ENCODE data around the gene UGT1A3.
"Not testable (repeated sequence)": the region's sequence is repeated elsewhere in the genome, so short reads cannot be mapped to it uniquely, and the experiment has no call there.

UGT1A3 gene

GRCh38 chr2:233706720-233707119 lies 22.1 kb upstream of the UGT1A3 start:
- Histone ChIP-seq H3K27me3 (ENCODE audit: control insufficient read depth in 5 of 5, insufficient read depth in 4 of 5, low read length in 5 of 5) (no peaks in the 10 kb centered on the region), H3K27ac (ENCODE audit: low read depth, low read length) (no peak overlapping the region), H3K4me1 (ENCODE audit: control insufficient read depth in 5 of 5, insufficient read depth in 5 of 5, low read length in 5 of 5) (no peaks in the 10 kb centered on the region), H3K9ac (ENCODE audit: low read length in 5 of 5) (no peak overlapping the region), H3K9me3 (ENCODE audit: control insufficient read depth in 5 of 5, low read length in 5 of 5) (no peaks in the 10 kb centered on the region), H3K36me3 (ENCODE audit: control insufficient read depth in 5 of 5, insufficient read depth in 5 of 5, low read length in 5 of 5) (no peaks in the 10 kb centered on the region), H3K4me3 (ENCODE audit: low read depth in 1 of 5, low read length in 5 of 5) (no peak overlapping the region)

GRCh38 chr2:233707940-233708644 lies 20.8 kb upstream of the UGT1A3 start:
- H3K4me3 ChIP-seq (ENCODE audit: low read depth in 1 of 5, low read length in 5 of 5): no peak overlapping the region
- no peaks in the 10 kb centered on the region for H3K36me3 ChIP-seq (ENCODE audit: control insufficient read depth in 5 of 5, insufficient read depth in 5 of 5, low read length in 5 of 5)
- no peaks in the 10 kb centered on the region for H3K27me3 ChIP-seq (ENCODE audit: control insufficient read depth in 5 of 5, insufficient read depth in 4 of 5, low read length in 5 of 5)
- no peak overlapping the region for H3K9ac ChIP-seq (ENCODE audit: low read length in 5 of 5)
- no peak overlapping the region for H3K27ac ChIP-seq (ENCODE audit: low read depth, low read length)
- H3K4me1 ChIP-seq (ENCODE audit: control insufficient read depth in 5 of 5, insufficient read depth in 5 of 5, low read length in 5 of 5): no peaks in the 10 kb centered on the region
- no peaks in the 10 kb centered on the region for H3K9me3 ChIP-seq (ENCODE audit: control insufficient read depth in 5 of 5, low read length in 5 of 5)

- no peak overlapping the region for H3K4me3 ChIP-seq (ENCODE audit: low read depth in 1 of 5, low read length in 5 of 5)
- H3K27ac ChIP-seq (ENCODE audit: low read depth, low read length): no peak overlapping the region
- no peaks in the 10 kb centered on the region for H3K4me1 ChIP-seq (ENCODE audit: control insufficient read depth in 5 of 5, insufficient read depth in 5 of 5, low read length in 5 of 5)
- no peaks in the 10 kb centered on the region for H3K9me3 ChIP-seq (ENCODE audit: control insufficient read depth in 5 of 5, low read length in 5 of 5)
- H3K9ac ChIP-seq (ENCODE audit: low read length in 5 of 5): no peak overlapping the region
- H3K36me3 ChIP-seq (ENCODE audit: control insufficient read depth in 5 of 5, insufficient read depth in 5 of 5, low read length in 5 of 5): no peaks in the 10 kb centered on the region
- peaks cover 0 to 3% (median 0%) of the 10 kb centered on the region in 5 donors for H3K27me3 ChIP-seq (ENCODE audit: control insufficient read depth in 5 of 5, insufficient read depth in 4 of 5, low read length in 5 of 5)
Observed at GRCh38 chr2:233708942-233709341, 19.9 kb upstream of the UGT1A3 start.

GRCh38 chr2:233711312-233712008 lies 17.4 kb upstream of the UGT1A3 start:
- H3K27me3 ChIP-seq (ENCODE audit: control insufficient read depth in 5 of 5, insufficient read depth in 4 of 5, low read length in 5 of 5): peaks cover 0 to 3% (median 0%) of the 10 kb centered on the region in 5 donors
- H3K9ac ChIP-seq (ENCODE audit: low read length in 5 of 5): no peak overlapping the region
- H3K4me3 ChIP-seq (ENCODE audit: low read depth in 1 of 5, low read length in 5 of 5): no peak overlapping the region
- H3K36me3 ChIP-seq (ENCODE audit: control insufficient read depth in 5 of 5, insufficient read depth in 5 of 5, low read length in 5 of 5): no peaks in the 10 kb centered on the region
- H3K27ac ChIP-seq (ENCODE audit: low read depth, low read length): no peak overlapping the region
- H3K9me3 ChIP-seq (ENCODE audit: control insufficient read depth in 5 of 5, low read length in 5 of 5): no peaks in the 10 kb centered on the region
- H3K4me1 ChIP-seq (ENCODE audit: control insufficient read depth in 5 of 5, insufficient read depth in 5 of 5, low read length in 5 of 5): no peaks in the 10 kb centered on the region

GRCh38 chr2:233712611-233713261 lies 16.1 kb upstream of the UGT1A3 start, which contains the start of gene UGT1A5:
UGT1A5 (plus strand) TSS chr2:233712907; CDS start chr2:233712992, 85 bp downstream.
- H3K4me1 ChIP-seq (ENCODE audit: control insufficient read depth in 5 of 5, insufficient read depth in 5 of 5, low read length in 5 of 5): no peaks in the 10 kb centered on the region
- no peaks in the 10 kb centered on the region for H3K9me3 ChIP-seq (ENCODE audit: control insufficient read depth in 5 of 5, low read length in 5 of 5)

GRCh38 chr2:233713262-233713615 lies 15.6 kb upstream of the UGT1A3 start:
- Histone ChIP-seq H3K4me3 (ENCODE audit: low read depth in 1 of 5, low read length in 5 of 5) (no peak overlapping the region), H3K9ac (ENCODE audit: low read length in 5 of 5) (no peak overlapping the region), H3K4me1 (ENCODE audit: control insufficient read depth in 5 of 5, insufficient read depth in 5 of 5, low read length in 5 of 5) (no peaks in the 10 kb centered on the region), H3K27ac (ENCODE audit: low read depth, low read length) (no peak overlapping the region), H3K36me3 (ENCODE audit: control insufficient read depth in 5 of 5, insufficient read depth in 5 of 5, low read length in 5 of 5) (no peaks in the 10 kb centered on the region), H3K9me3 (ENCODE audit: control insufficient read depth in 5 of 5, low read length in 5 of 5) (no peaks in the 10 kb centered on the region), H3K27me3 (ENCODE audit: control insufficient read depth in 5 of 5, insufficient read depth in 4 of 5, low read length in 5 of 5) (peaks cover 0 to 4% (median 2%) of the 10 kb centered on the region in 5 donors)

More at GRCh38 chr2:233712611-233713261, 16.1 kb upstream of the UGT1A3 start, which contains the start of gene UGT1A5:
- no peak within 1 kb of the TSS for H3K27ac ChIP-seq (ENCODE audit: low read depth, low read length)
- H3K36me3 ChIP-seq (ENCODE audit: control insufficient read depth in 5 of 5, insufficient read depth in 5 of 5, low read length in 5 of 5): no peaks in the 10 kb centered on the region
- H3K4me3 ChIP-seq (ENCODE audit: low read depth in 1 of 5, low read length in 5 of 5): no peak within 1 kb of the TSS
- H3K27me3 ChIP-seq (ENCODE audit: control insufficient read depth in 5 of 5, insufficient read depth in 4 of 5, low read length in 5 of 5): peaks cover 0 to 4% (median 2%) of the 10 kb centered on the region in 5 donors
- no peak within 1 kb of the TSS for H3K9ac ChIP-seq (ENCODE audit: low read length in 5 of 5)

GRCh38 chr2:233714121-233714520 lies 14.7 kb upstream of the UGT1A3 start:
- H3K27ac ChIP-seq (ENCODE audit: low read depth, low read length): no peak overlapping the region
- H3K9me3 ChIP-seq (ENCODE audit: control insufficient read depth in 5 of 5, low read length in 5 of 5): no peaks in the 10 kb centered on the region
- no peaks in the 10 kb centered on the region for H3K4me1 ChIP-seq (ENCODE audit: control insufficient read depth in 5 of 5, insufficient read depth in 5 of 5, low read length in 5 of 5)
- H3K4me3 ChIP-seq (ENCODE audit: low read depth in 1 of 5, low read length in 5 of 5): no peak overlapping the region
- H3K27me3 ChIP-seq (ENCODE audit: control insufficient read depth in 5 of 5, insufficient read depth in 4 of 5, low read length in 5 of 5): peaks cover 0 to 4% (median 2%) of the 10 kb centered on the region in 5 donors
- no peak overlapping the region for H3K9ac ChIP-seq (ENCODE audit: low read length in 5 of 5)
- H3K36me3 ChIP-seq (ENCODE audit: control insufficient read depth in 5 of 5, insufficient read depth in 5 of 5, low read length in 5 of 5): no peaks in the 10 kb centered on the region

- no peaks in the 10 kb centered on the region for H3K9me3 ChIP-seq (ENCODE audit: control insufficient read depth in 5 of 5, low read length in 5 of 5)
- no peaks in the 10 kb centered on the region for H3K36me3 ChIP-seq (ENCODE audit: control insufficient read depth in 5 of 5, insufficient read depth in 5 of 5, low read length in 5 of 5)
- no peak within 1 kb of the TSS for H3K4me3 ChIP-seq (ENCODE audit: low read depth in 1 of 5, low read length in 5 of 5)
- peaks cover 0 to 4% (median 0%) of the 10 kb centered on the region in 5 donors for H3K27me3 ChIP-seq (ENCODE audit: control insufficient read depth in 5 of 5, insufficient read depth in 4 of 5, low read length in 5 of 5)
- no peaks in the 10 kb centered on the region for H3K4me1 ChIP-seq (ENCODE audit: control insufficient read depth in 5 of 5, insufficient read depth in 5 of 5, low read length in 5 of 5)
- no peak within 1 kb of the TSS for H3K9ac ChIP-seq (ENCODE audit: low read length in 5 of 5)
- no peak within 1 kb of the TSS for H3K27ac ChIP-seq (ENCODE audit: low read depth, low read length)
Observed at GRCh38 chr2:233718552-233718951, 10.3 kb upstream of the UGT1A3 start, which contains the start of gene UGT1A4. UGT1A4 (plus strand) TSS chr2:233718736; CDS start chr2:233718821, 85 bp downstream.

- H3K9me3 ChIP-seq (ENCODE audit: control insufficient read depth in 5 of 5, low read length in 5 of 5); H3K27ac ChIP-seq (ENCODE audit: low read depth, low read length); H3K27me3 ChIP-seq (ENCODE audit: control insufficient read depth in 5 of 5, insufficient read depth in 4 of 5, low read length in 5 of 5); H3K36me3 ChIP-seq (ENCODE audit: control insufficient read depth in 5 of 5, insufficient read depth in 5 of 5, low read length in 5 of 5); H3K4me1 ChIP-seq (ENCODE audit: control insufficient read depth in 5 of 5, insufficient read depth in 5 of 5, low read length in 5 of 5); H3K4me3 ChIP-seq (ENCODE audit: low read depth in 1 of 5, low read length in 5 of 5); H3K9ac ChIP-seq (ENCODE audit: low read length in 5 of 5): not testable (repeated sequence)
Observed at GRCh38 chr2:233736868-233737653, 8.2 kb downstream of the UGT1A3 start.

Measured in subcutaneous abdominal adipose tissue (tissue), 5 donors.